Measurements from ENCODE around the gene MID1.

MID1 gene

GRCh38 chrX:10420134-10420533, 200.3 kb downstream of the MID1 start:
- no peak overlapping the region for H3K4me3 ChIP-seq (ENCODE audit: control insufficient read depth, low read depth, low read length)
- TF ChIP-seq CTCF (conservative IDR thresholded peaks at IDR 0.05; ENCODE audit: control insufficient read depth, insufficient read depth, low read depth, low read length) = no peak
- no peak for DNase-seq (ENCODE audit: low read depth)

GRCh38 chrX:10416424-10416823, 204.0 kb downstream of the MID1 start:
- DNase-seq (ENCODE audit: low read depth) = no peak
- no peak for TF ChIP-seq CTCF (conservative IDR thresholded peaks at IDR 0.05; ENCODE audit: control insufficient read depth, insufficient read depth, low read depth, low read length)
- no peak overlapping the region for H3K4me3 ChIP-seq (ENCODE audit: control insufficient read depth, low read depth, low read length)

- DNase-seq (ENCODE audit: low read depth) = peak; percentile 73
- H3K4me3 ChIP-seq (ENCODE audit: control insufficient read depth, low read depth, low read length) = no peak overlapping the region
- TF ChIP-seq CTCF (conservative IDR thresholded peaks at IDR 0.05; ENCODE audit: control insufficient read depth, insufficient read depth, low read depth, low read length) = no peak
These were observed 204.9 kb downstream of the MID1 start for GRCh38 chrX:10415306-10416001.

- DNase-seq (ENCODE audit: low read depth) = no peak
- no peak overlapping the region for H3K4me3 ChIP-seq (ENCODE audit: control insufficient read depth, low read depth, low read length)
- TF ChIP-seq CTCF (conservative IDR thresholded peaks at IDR 0.05; ENCODE audit: control insufficient read depth, insufficient read depth, low read depth, low read length) = no peak
These were observed 205.5 kb downstream of the MID1 start for GRCh38 chrX:10414862-10415261.

GRCh38 chrX:10414156-10414824, 206.1 kb downstream of the MID1 start:
- H3K4me3 ChIP-seq (ENCODE audit: control insufficient read depth, low read depth, low read length) = no peak overlapping the region
- no peak for TF ChIP-seq CTCF (conservative IDR thresholded peaks at IDR 0.05; ENCODE audit: control insufficient read depth, insufficient read depth, low read depth, low read length)
- no peak for DNase-seq (ENCODE audit: low read depth)

- no peak for TF ChIP-seq CTCF (conservative IDR thresholded peaks at IDR 0.05; ENCODE audit: control insufficient read depth, insufficient read depth, low read depth, low read length)
- no peak overlapping the region for H3K4me3 ChIP-seq (ENCODE audit: control insufficient read depth, low read depth, low read length)
- DNase-seq (ENCODE audit: low read depth) = peak; percentile 53
These were observed 215.9 kb downstream of the MID1 start for GRCh38 chrX:10404436-10404835.

Data from fibroblast of mammary gland (primary cell).